GM12878 (cell line): ENCODE results near the gene TMEM59.

Experiments used
- CTCF ChIP-seq, 3 experiments: IDR thresholded peaks in 2 of 3; conservative IDR thresholded peaks in 1 of 3; 2 replicates each; pipeline ENCODE4 v1.5.1; 2011; ENCODE audit warnings: low read depth in 3 of 3, low read length in 3 of 3, mild to moderate bottlenecking in 3 of 3, control low read depth in 2 of 3, moderate library complexity in 2 of 3, inconsistent platforms in 1 of 3, mixed read lengths in 1 of 3; ENCODE audit not compliant: control insufficient read depth in 2 of 3, insufficient read depth in 1 of 3; ENCODE audit errors: extremely low read depth in 1 of 3
- EGR1 ChIP-seq, 2 experiments: IDR thresholded peaks; 1 replicate in 1 of 2; 2 replicates in 1 of 2; pipeline ENCODE4 v1.6.1; 2011 to 2012; ENCODE audit warnings: low read depth in 2 of 2, low read length in 2 of 2, borderline replicate concordance in 1 of 2, mild to moderate bottlenecking in 1 of 2, moderate library complexity in 1 of 2
- ELK1 ChIP-seq: IDR thresholded peaks from 2 replicates; pipeline ENCODE4 v1.6.1; 2012; ENCODE audit warnings: low read depth, low read length, improper control_type of control experiment
- MYC ChIP-seq: IDR thresholded peaks from 2 replicates; pipeline ENCODE4 v1.6.1; 2011; ENCODE audit warnings: mild to moderate bottlenecking, low read length, moderate library complexity, inconsistent platforms; ENCODE audit not compliant: insufficient read depth, insufficient replicate concordance, insufficient read length, severe bottlenecking
- POLR2A ChIP-seq: IDR thresholded peaks from 2 replicates; pipeline ENCODE4 v1.6.1; 2011; ENCODE audit warnings: low read depth, mild to moderate bottlenecking, low read length
- POLR2AphosphoS5 ChIP-seq: IDR thresholded peaks from 2 replicates; pipeline ENCODE4 v1.6.1; 2011; ENCODE audit warnings: mild to moderate bottlenecking, low read length, inconsistent platforms
- PRDM15 ChIP-seq: fragments of 450-650 bp; formaldehyde crosslinking; IDR thresholded peaks from 2 replicates; pipeline ENCODE4 v1.4.0; 2020; ENCODE audit warnings: mild to moderate bottlenecking, moderate library complexity
- SP1 ChIP-seq: IDR thresholded peaks from one replicate; pipeline ENCODE4 v1.6.1; 2011; ENCODE audit warnings: low read depth, low read length
- ZNF384 ChIP-seq: IDR thresholded peaks from 2 replicates; pipeline ENCODE4 v1.6.1; 2012; ENCODE audit warnings: low read depth, mild to moderate bottlenecking, low read length, improper control_type of control experiment, borderline replicate concordance

- TF ChIP-seq EGR1 (IDR thresholded peaks at IDR 0.05; ENCODE audit: borderline replicate concordance in 1 of 2, low read depth in 2 of 2, low read length in 2 of 2) (no peak), MYC (no peak), PRDM15 (CRISPR knock-in tag) (no peak), SP1 (no peak), POLR2AphosphoS5 (no peak), CTCF (IDR thresholded peaks at IDR 0.05 in 2 of 3, conservative IDR thresholded peaks at IDR 0.05 in 1 of 3; ENCODE audit: control insufficient read depth in 2 of 3, extremely low read depth in 1 of 3, insufficient read depth in 1 of 3, low read depth in 3 of 3, low read length in 3 of 3) (no peak), POLR2A (no peak), ELK1 (no peak), ZNF384 (no peak)
These were observed 40.1 kb downstream of the TMEM59 start for GRCh38 chr1:54012863-54013262.
